Urinary bladder (tissue), 2 donors: ENCODE measurements around the gene CMTM8. TPM values are rescaled to one million over a fixed set of nuclear protein-coding genes. Genes with fewer than 3 reads are reported as not detected.

Source experiments
- polyA plus RNA-seq: library from polyadenylated mRNA; stranded (reverse); fragments of 200-250 nt; gene quantifications from one replicate; pipeline ENCODE4 v1.2.3, GENCODE V29; 2013
- small RNA-seq: library from RNA; depleted of rRNA; stranded (forward); fragments of <200 nt; gene quantifications from one replicate; pipeline ENCODE3, GENCODE V24; 2014
- total RNA-seq: library from RNA; depleted of rRNA; stranded (reverse); fragments of >200 nt; gene quantifications from one replicate; pipeline ENCODE4 v1.2.3, GENCODE V29; 2014
- donor health status: healthy.

CMTM8 gene
- total and polyA plus RNA-seq, 2 donors, result 1.6 to 10.0 TPM

Small RNA genes within 50 kb of the gene (small RNA-seq; reads per million reads assigned to genes)
- not detected for gene AC097639.2

Other genes starting within 250 kb of the CMTM8 start
- gene GPD1L, start 132.1 kb upstream of the CMTM8 start, total RNA-seq, result 63.3 TPM
- 61.0 TPM for gene GPD1L, start 132.1 kb upstream of the CMTM8 start, polyA plus RNA-seq
- gene CMTM7, start 153.2 kb downstream of the CMTM8 start, total RNA-seq, result 8.7 TPM
- gene CMTM7, start 153.2 kb downstream of the CMTM8 start, polyA plus RNA-seq, result 18.2 TPM